HEK293 (cell line): ENCODE results near the gene IFIT5.

Experiments
- KLF1 ChIP-seq: fragments of 450-650 bp; formaldehyde crosslinking; IDR thresholded peaks from 2 replicates; pipeline ENCODE4 v1.5.1; 2016; ENCODE audit warnings: missing biosample characterization, missing genetic modification characterization
- ZNF184 ChIP-seq: fragments of 450-650 bp; IDR thresholded peaks from 2 replicates; pipeline ENCODE4 v1.5.1; 2018; ENCODE audit warnings: missing biosample characterization, mild to moderate bottlenecking, missing genetic modification characterization
- ZNF274 ChIP-seq, 2 experiments: fragments of 200-500 bp in 1 of 2; fragments of 450-650 bp in 1 of 2; sonication (Bioruptor generic) in 1 of 2; formaldehyde crosslinking in 1 of 2; IDR thresholded peaks; 2 replicates each; pipeline versions ENCODE4 v1.5.1 to v1.6.1; 2014 to 2016; ENCODE audit warnings: borderline replicate concordance in 1 of 2, inconsistent platforms in 1 of 2, low read length in 1 of 2, missing biosample characterization in 1 of 2, missing genetic modification characterization in 1 of 2
- ZNF416 ChIP-seq: fragments of 450-650 bp; formaldehyde crosslinking; IDR thresholded peaks from 2 replicates; pipeline ENCODE4 v1.5.1; 2016; ENCODE audit warnings: missing biosample characterization, missing genetic modification characterization
- ZNF600 ChIP-seq: fragments of 450-650 bp; formaldehyde crosslinking; IDR thresholded peaks from 2 replicates; pipeline ENCODE4 v1.5.1; 2016; ENCODE audit warnings: missing biosample characterization, missing genetic modification characterization
- TF ChIP-seq, protein P1 (sequence below): fragments of 450-650 bp; formaldehyde crosslinking; IDR thresholded peaks from 2 replicates; pipeline ENCODE4 v1.5.1; 2016; ENCODE audit warnings: missing biosample characterization, missing genetic modification characterization
- TF ChIP-seq, protein P2 (sequence below): fragments of 450-650 bp; formaldehyde crosslinking; IDR thresholded peaks from 2 replicates; pipeline ENCODE4 v1.5.1; 2016; ENCODE audit warnings: missing biosample characterization, missing genetic modification characterization, low read depth

DNA sequence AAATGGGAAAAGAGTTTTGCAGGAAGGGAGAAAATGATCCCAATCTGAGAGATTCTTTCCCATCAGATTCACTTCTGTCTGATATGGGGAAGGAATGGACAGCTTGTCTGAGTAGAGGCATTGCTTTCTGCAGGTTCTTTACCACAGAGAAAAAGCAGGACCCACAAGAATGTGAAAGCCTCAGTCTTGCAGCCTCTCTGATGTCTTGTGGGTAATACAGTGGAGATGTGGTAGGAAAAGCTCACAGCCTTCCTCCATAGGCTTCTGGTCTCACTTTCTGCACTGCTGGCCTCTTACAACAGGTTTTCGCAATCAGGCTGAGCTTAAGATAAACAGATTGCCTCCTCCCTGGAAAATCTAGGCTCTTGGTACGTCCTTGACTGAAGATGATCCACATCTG lies 21.4 kb upstream of the IFIT5 start:
- TF ChIP-seq, protein P1, sequence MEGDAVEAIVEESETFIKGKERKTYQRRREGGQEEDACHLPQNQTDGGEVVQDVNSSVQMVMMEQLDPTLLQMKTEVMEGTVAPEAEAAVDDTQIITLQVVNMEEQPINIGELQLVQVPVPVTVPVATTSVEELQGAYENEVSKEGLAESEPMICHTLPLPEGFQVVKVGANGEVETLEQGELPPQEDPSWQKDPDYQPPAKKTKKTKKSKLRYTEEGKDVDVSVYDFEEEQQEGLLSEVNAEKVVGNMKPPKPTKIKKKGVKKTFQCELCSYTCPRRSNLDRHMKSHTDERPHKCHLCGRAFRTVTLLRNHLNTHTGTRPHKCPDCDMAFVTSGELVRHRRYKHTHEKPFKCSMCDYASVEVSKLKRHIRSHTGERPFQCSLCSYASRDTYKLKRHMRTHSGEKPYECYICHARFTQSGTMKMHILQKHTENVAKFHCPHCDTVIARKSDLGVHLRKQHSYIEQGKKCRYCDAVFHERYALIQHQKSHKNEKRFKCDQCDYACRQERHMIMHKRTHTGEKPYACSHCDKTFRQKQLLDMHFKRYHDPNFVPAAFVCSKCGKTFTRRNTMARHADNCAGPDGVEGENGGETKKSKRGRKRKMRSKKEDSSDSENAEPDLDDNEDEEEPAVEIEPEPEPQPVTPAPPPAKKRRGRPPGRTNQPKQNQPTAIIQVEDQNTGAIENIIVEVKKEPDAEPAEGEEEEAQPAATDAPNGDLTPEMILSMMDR = no peak
- no peak for TF ChIP-seq KLF1
- TF ChIP-seq ZNF274 (IDR thresholded peaks at IDR 0.05; ENCODE audit: low read length) = no peak
- TF ChIP-seq ZNF274 (tag by site-specific recombination; IDR thresholded peaks at IDR 0.05; ENCODE audit: borderline replicate concordance) = no peak
- TF ChIP-seq ZNF416 = no peak
- TF ChIP-seq, protein P2, sequence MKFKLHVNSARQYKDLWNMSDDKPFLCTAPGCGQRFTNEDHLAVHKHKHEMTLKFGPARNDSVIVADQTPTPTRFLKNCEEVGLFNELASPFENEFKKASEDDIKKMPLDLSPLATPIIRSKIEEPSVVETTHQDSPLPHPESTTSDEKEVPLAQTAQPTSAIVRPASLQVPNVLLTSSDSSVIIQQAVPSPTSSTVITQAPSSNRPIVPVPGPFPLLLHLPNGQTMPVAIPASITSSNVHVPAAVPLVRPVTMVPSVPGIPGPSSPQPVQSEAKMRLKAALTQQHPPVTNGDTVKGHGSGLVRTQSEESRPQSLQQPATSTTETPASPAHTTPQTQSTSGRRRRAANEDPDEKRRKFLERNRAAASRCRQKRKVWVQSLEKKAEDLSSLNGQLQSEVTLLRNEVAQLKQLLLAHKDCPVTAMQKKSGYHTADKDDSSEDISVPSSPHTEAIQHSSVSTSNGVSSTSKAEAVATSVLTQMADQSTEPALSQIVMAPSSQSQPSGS (tag by site-specific recombination) = no peak
- no peak for TF ChIP-seq ZNF600
- no peak for TF ChIP-seq ZNF184 (tag by site-specific recombination)
